Measurements from ENCODE around the gene GLI2. TPM values are rescaled to one million over a fixed set of nuclear protein-coding genes. Genes with fewer than 3 reads are reported as not detected.

Gene GLI2
- polyA plus RNA-seq, 3 donors from 2014 or later: not detected

DNA sequence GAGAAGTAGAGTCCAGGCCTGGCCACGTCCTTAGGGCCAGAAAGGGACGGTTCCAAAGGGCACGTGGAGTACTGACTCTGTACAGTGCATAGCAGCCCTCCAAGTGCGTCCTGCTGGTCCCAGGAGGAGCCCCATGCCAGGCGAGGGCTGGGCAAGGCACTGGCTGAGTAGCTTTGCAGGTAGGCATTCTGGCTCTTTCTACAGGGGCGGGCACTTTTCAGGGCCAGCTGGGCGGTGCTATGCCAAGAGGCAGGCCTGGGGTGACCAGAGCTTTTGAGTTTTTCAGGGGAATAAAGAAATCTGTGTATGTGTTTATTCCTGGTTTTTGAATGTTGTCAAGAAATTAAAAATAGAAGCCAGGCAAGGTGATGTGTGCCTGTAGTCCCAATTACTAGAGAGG is 15.4 kb upstream of the GLI2 start:
- peaks cover 0 to 3% (median 0%) of the 10 kb centered on the region in 6 donors for H3K9me3 Mint-ChIP-seq
- no peaks in the 10 kb centered on the region for H3K4me1 Mint-ChIP-seq
- peaks cover 5 to 12% (median 6%) of the 10 kb centered on the region in 3 donors for H3K27me3 Mint-ChIP-seq (ENCODE audit: low read depth in 3 of 3)
- DNase-seq: no peak
- H3K27ac Mint-ChIP-seq: no peak overlapping the region
- H3K4me3 Mint-ChIP-seq: no peak overlapping the region
- H3K36me3 Mint-ChIP-seq: peaks cover 0 to 3% (median 0%) of the 10 kb centered on the region in 3 donors

DNA sequence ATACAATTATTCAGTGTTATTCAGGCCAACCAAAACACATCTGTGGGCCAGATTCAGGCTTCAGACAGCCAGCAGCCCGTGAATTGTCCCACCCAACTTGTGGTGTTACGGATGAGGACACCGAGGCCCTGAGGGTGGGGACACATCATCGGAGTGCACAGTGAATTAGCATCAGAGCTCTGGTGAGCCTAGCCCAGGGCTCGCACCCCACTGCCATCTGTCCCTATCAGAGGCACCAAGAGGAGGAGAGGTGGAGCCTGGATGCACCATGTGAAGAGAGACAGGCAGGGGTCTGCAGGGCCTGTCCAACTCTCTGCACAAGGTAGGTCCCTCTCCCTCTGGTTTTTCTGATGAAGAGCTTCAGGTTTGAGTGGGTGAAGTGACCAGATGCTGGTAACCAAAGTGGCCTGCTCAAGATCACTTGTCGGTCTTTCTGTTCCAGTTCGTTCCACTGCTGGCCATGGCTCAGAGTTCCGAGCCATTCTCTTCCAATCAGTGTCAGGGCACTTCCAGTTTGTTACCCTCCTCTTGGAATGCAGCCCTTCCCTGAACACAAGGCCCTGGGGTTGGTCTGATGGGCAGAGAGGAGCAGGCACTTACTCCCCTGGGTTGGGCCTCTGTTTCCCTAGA is 14.8 kb upstream of the GLI2 start:
- peaks cover 0 to 3% (median 0%) of the 10 kb centered on the region in 6 donors for H3K9me3 Mint-ChIP-seq
- DNase-seq: no peak
- H3K27ac Mint-ChIP-seq: no peak overlapping the region
- H3K4me3 Mint-ChIP-seq: no peak overlapping the region
- no peaks in the 10 kb centered on the region for H3K4me1 Mint-ChIP-seq
- H3K36me3 Mint-ChIP-seq: peaks cover 0 to 3% (median 0%) of the 10 kb centered on the region in 3 donors
- peaks cover 5 to 12% (median 6%) of the 10 kb centered on the region in 3 donors for H3K27me3 Mint-ChIP-seq (ENCODE audit: low read depth in 3 of 3)

DNA sequence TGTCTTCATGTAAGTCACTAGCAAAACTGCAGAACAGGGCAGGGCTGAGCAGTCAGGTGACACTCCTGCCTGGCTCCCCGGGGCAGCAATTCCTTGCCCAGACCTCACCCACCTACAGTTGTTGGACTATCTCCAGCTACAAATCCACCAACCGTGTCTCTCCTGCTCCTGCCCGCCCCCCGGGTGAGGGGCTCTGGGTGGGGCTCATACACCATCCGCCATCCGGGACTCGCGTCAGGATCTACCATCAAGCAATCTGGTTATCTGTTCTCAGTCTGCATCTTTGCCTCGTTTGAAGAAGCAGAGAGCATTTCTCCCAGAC is 13.5 kb upstream of the GLI2 start:
- no peaks in the 10 kb centered on the region for H3K4me1 Mint-ChIP-seq
- no peak overlapping the region for H3K4me3 Mint-ChIP-seq
- no peak overlapping the region for H3K27ac Mint-ChIP-seq
- H3K36me3 Mint-ChIP-seq: peaks cover 0 to 3% (median 0%) of the 10 kb centered on the region in 3 donors
- no peak for DNase-seq
- H3K27me3 Mint-ChIP-seq (ENCODE audit: low read depth in 3 of 3): peaks cover 5 to 12% (median 6%) of the 10 kb centered on the region in 3 donors
- H3K9me3 Mint-ChIP-seq: peaks cover 0 to 3% (median 0%) of the 10 kb centered on the region in 6 donors

DNA sequence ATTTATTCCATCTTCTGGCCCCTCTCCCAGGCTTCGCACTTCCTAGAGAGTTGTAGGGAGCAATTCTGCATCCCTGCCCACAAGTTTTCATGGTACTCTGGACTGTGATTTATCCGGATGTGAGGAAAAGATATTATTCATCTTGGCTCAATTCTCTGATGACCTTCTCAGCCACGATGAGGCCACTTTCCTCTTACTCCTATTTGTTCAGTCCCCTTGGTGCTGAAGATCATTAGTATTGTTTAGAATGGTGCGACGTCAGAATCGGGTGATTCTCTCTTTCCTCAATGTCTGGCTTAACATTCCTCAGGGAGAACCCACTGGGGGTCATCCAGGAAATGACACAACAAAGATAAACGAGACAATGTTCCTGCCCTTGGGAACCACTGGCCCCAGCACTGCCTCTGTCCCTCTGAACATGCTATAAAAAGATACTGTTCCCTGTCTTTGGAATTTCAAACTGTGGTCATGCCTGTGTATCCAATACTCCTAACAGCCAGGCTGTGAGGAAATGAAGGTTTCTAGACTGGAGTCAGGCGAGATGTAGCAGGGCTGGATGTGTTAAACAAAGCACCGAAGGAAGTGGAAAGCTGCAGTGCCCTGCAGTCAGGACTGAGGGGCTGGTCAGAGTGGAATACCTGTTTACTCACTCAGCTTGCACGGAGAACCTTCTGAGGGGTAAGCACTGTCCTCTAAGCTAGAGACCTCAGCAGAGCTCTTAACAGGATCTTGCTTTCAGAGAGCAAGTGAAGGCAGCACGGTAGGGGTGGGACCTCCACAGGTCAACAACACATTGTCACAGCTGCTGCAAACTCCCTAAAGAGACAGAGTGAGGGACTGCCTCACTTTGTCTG is 12.9 kb upstream of the GLI2 start:
- H3K27ac Mint-ChIP-seq: no peak overlapping the region
- H3K27me3 Mint-ChIP-seq (ENCODE audit: low read depth in 3 of 3): peaks cover 5 to 12% (median 6%) of the 10 kb centered on the region in 3 donors
- H3K9me3 Mint-ChIP-seq: peaks cover 0 to 3% (median 0%) of the 10 kb centered on the region in 6 donors
- no peaks in the 10 kb centered on the region for H3K4me1 Mint-ChIP-seq
- H3K36me3 Mint-ChIP-seq: peaks cover 0 to 3% (median 0%) of the 10 kb centered on the region in 3 donors
- DNase-seq: no peak
- no peak overlapping the region for H3K4me3 Mint-ChIP-seq

DNA sequence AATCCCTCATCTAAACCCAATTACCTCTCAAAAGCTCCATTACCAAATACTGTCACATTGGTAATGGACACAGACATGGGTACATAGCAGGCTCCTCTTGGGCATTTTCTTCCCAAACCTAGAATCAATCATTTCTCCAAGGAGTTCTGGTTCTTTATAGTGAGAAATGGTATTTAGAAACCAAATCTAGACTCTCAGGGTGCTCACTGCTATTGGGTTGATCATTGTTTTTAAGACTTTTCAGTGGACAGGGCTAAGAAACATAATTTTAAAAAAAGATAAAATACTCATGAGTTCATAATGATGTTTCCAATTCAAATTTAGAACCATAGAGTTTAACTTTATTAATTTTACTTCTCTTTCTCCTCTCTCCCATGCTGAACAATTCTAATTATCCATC is 9.4 kb upstream of the GLI2 start:
- Mint-ChIP-seq H3K27me3 (ENCODE audit: low read depth in 3 of 3) (peaks cover 3 to 8% (median 5%) of the 10 kb centered on the region in 3 donors), H3K4me3 (no peak overlapping the region), H3K36me3 (peaks cover 0 to 3% (median 0%) of the 10 kb centered on the region in 3 donors), H3K9me3 (peaks cover 0 to 3% (median 0%) of the 10 kb centered on the region in 6 donors), H3K27ac (no peak overlapping the region), H3K4me1 (no peaks in the 10 kb centered on the region)
- no peak for DNase-seq

DNA sequence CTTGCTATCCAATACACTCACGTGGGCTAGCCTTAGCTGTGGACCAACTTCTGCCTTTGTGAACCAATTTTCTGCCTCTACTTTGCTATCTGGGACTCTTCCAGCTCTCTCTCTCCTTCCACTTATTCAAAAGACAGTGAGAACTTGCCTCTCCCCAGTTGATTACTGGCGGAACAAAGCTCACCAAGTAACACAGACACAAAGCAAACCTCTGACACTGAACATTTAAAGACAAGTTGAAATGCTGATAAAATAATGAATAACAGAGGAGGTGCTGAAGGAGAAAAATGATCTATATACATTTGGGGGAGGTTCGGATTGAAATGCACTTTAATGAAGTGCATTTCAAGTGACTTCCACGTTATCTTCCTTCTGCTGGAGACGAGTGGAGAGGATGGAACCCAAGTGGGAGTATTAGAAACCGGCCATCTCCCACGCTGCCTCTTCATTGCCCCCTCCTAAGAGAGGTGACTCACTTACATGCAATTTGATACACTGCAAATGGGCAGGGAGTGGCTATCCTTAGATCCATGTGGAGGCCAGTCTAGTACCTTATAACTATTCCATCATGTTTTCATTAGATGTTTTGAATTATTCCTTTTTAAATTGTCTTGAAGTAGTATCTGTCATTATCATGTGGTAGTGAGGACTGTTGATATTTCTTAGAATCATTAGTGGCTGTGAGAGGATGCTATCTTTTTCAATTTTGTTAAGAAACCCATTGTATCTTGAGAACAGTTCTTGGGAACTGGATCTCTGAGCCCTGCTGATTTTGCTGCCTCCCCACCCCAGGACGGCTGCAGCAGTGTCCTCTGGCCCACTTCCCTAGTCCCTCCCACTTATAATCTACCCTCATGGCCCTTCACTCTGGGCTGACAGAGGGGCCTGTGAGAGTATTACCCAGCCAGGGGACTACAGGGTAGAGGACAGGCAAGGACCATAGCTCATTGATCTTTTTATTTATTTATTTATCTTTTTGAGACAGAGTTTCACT is 6.0 kb upstream of the GLI2 start:
- Mint-ChIP-seq H3K4me3 (no peak overlapping the region), H3K27ac (no peak overlapping the region), H3K27me3 (ENCODE audit: low read depth in 3 of 3) (peaks cover 6 to 18% (median 6%) of the 10 kb centered on the region in 3 donors), H3K4me1 (no peaks in the 10 kb centered on the region), H3K9me3 (peaks cover 0 to 1% (median 0%) of the 10 kb centered on the region in 6 donors), H3K36me3 (no peaks in the 10 kb centered on the region)
- no peak for DNase-seq

DNA sequence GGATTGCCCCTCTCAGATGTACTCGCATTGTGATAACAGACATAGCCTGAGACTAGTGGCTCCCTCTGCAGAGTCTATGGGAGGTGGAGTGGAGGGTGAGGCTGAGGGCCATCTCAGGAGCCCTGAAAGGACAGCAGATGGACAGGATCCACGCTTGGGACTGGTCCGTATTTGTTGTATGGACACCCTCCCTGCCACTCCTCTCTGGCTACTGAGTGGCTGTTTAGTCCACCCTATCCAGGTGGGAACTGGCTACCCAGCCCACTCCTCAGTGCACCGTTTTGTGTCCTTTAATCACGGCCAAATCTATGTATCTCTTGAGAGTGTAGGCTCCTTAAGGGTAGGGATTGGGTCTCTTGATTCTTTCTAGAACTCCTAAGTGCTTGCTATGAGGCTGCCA is 4.5 kb upstream of the GLI2 start:
- no peaks in the 10 kb centered on the region for H3K4me1 Mint-ChIP-seq
- no peaks in the 10 kb centered on the region for H3K36me3 Mint-ChIP-seq
- no peak overlapping the region for H3K27ac Mint-ChIP-seq
- H3K4me3 Mint-ChIP-seq: no peak overlapping the region
- H3K27me3 Mint-ChIP-seq (ENCODE audit: low read depth in 3 of 3): peaks cover 5 to 17% (median 6%) of the 10 kb centered on the region in 3 donors
- peaks cover 0 to 1% (median 0%) of the 10 kb centered on the region in 6 donors for H3K9me3 Mint-ChIP-seq
- no peak for DNase-seq

DNA sequence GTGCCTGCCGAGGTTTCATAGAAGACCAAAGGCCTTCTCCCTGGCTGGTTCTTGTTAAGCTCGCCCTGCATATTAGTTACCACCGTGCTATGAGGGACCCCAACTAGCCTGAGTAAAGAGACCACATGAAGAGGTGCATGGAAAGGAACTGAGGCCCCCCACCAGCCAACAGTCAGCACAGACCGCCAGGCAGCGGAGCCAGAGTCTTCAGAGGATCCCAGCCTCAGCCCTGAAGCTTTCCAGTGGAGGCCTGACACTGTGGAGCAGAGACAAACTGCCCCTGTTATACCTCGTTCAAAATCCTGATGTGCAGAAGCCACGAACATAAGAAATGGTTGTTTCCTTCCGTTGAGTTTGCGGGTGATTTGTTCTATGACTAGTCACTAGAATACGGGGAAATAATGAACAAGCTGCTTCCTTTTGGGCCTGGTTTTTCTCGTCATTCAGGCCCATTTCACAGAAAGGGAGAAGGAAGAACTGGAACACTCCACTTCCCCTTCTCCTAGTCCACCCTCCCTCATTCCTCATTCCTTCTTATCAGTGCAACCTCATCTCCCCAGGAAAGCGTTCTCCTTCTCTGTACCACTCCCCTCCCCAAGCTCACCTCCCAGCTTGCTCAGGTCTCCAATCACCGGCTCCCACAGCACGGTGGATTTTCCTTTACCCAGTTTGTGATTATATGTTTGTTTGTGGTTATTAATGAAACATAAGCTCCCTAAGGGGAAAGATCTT is 3.0 kb upstream of the GLI2 start:
- no peaks in the 10 kb centered on the region for H3K36me3 Mint-ChIP-seq
- no peak for DNase-seq
- no peak overlapping the region for H3K27ac Mint-ChIP-seq
- H3K9me3 Mint-ChIP-seq: peaks cover 0 to 1% (median 0%) of the 10 kb centered on the region in 6 donors
- H3K4me1 Mint-ChIP-seq: no peaks in the 10 kb centered on the region
- peaks cover 5 to 20% (median 7%) of the 10 kb centered on the region in 3 donors for H3K27me3 Mint-ChIP-seq (ENCODE audit: low read depth in 3 of 3)
- no peak overlapping the region for H3K4me3 Mint-ChIP-seq

DNA sequence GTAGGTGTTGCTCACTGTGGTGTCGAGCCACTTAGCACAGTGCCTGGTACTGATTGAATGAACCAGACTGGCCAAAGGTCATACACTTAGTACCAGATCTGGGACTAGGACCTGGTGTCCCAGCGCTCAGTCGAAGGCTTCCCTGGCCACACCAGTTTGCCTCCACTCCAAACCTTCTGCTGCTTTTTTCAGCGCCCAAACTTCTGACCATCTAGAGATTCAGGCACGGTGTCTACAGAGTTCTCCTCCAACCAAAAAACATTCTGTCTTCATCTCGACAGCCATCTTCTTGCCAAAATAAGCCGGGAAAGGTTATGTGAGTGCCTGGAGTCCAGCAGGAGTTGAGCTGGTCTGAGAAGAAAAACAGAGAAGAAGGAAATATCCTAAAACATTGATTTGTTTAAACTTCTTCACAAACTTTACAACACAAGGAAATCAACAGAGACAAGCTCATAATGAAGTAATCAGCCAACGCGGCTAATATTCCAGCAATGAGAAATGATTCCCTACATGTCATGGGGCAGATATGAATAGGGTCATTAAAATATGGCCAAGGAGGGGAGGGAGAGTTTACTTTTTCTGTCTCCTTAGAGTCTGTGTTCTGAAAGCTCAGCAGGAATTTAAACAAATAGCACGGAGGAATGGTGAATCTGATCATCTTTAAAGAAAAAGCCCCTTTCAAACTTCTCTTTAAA is 2.3 kb upstream of the GLI2 start:
- H3K27ac Mint-ChIP-seq: no peak overlapping the region
- DNase-seq: no peak
- H3K4me3 Mint-ChIP-seq: no peak overlapping the region
- H3K36me3 Mint-ChIP-seq: no peaks in the 10 kb centered on the region
- peaks cover 5 to 22% (median 7%) of the 10 kb centered on the region in 3 donors for H3K27me3 Mint-ChIP-seq (ENCODE audit: low read depth in 3 of 3)
- H3K4me1 Mint-ChIP-seq: no peaks in the 10 kb centered on the region
- peaks cover 0 to 1% (median 0%) of the 10 kb centered on the region in 6 donors for H3K9me3 Mint-ChIP-seq

DNA sequence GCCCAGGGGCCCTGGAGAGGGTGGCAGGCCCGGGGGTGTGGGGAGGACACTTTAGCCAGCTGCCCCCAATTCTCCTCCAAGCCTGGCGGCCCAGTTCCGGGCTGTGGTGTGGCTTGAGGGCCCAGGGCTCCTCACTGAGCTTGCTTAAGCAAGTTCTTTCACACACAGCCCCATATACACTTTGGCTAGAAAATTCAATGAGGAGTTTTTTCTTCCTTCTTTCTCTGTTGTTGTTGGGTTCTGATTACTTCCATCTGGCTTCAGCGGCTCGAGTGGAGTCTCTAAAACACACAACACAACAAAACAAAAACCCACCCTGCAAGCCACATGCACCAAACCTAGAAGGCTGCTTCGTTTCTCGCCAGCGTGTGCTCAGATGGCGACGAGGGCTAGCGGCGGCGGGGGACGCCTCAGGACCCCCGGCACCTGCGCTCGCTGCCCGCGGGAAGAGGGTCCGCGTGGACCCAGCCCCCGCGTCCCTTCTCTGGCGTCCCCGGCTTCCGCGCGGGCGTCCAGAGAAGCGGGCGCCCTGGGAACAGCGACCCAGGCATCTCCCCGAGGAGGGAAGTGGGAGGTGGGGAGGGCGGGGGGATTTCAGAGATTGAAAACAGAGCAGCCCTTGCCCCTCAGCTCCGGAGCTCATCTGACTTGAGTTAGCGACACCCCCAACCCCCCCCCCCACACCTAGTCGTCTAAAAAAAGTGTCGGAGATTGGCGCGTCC is 577 bp upstream of the GLI2 start:
- H3K27me3 Mint-ChIP-seq (ENCODE audit: low read depth in 3 of 3): peaks cover 7 to 26% (median 13%) of the 10 kb centered on the region in 3 donors
- no peak for DNase-seq
- H3K4me1 Mint-ChIP-seq: no peaks in the 10 kb centered on the region
- peaks cover 0 to 1% (median 0%) of the 10 kb centered on the region in 6 donors for H3K9me3 Mint-ChIP-seq
- no peak overlapping the region for H3K27ac Mint-ChIP-seq
- H3K36me3 Mint-ChIP-seq: no peaks in the 10 kb centered on the region
- no peak overlapping the region for H3K4me3 Mint-ChIP-seq

DNA sequence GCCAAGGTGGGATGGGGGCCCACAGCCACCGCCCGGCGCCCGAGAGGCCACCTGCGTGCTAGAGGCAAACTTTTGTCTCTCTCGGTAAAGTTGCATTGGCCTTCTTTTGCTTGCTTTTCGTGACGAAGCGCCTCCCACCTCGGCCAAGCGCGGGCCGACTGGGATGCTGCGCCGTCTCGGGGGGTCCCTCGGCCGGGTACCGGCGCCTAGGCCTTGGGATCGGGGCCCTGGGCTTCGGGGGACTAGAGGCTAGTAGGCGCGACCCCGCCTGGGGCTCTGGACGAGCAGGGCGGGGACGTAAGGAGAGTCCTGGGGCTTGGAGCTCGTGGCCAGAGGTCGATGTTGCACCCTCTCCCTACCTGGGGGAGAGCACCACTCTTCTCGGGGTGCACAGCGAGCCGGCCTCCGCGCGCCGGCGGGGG is 545 bp downstream of the GLI2 start:
- Mint-ChIP-seq H3K27me3 (ENCODE audit: low read depth in 3 of 3) (peaks cover 7 to 36% (median 15%) of the 10 kb centered on the region in 3 donors), H3K4me3 (no peak overlapping the region)
- DNase-seq: no peak

More for the DNA sequence above, 545 bp downstream of the GLI2 start:
- H3K27ac Mint-ChIP-seq: no peak overlapping the region
- no peaks in the 10 kb centered on the region for H3K36me3 Mint-ChIP-seq
- no peaks in the 10 kb centered on the region for H3K4me1 Mint-ChIP-seq
- H3K9me3 Mint-ChIP-seq: peaks cover 0 to 1% (median 0%) of the 10 kb centered on the region in 6 donors
